ENCODE results near the gene DLL4. TPM values are rescaled to one million over a fixed set of nuclear protein-coding genes. Genes with fewer than 3 reads are reported as not detected.

DLL4 gene
- total and polyA plus RNA-seq, 12 donors, result 0.66 to 15.9 (median 3.9) TPM

- 82 to 95% (median 85%) methylated on average over 4 of the region's 4 CpGs for WGBS, 4 donors
- intact Hi-C loops (cut with DNase I), result no loop called here
- Histone ChIP-seq H3K4me3 (no peak overlapping the region), H3K9me3 (replicated peaks in 1 of 3) (no peaks in the 10 kb centered on the region), H3K27me3 (no peaks in the 10 kb centered on the region), H3K36me3 (replicated peaks in 1 of 2) (peaks cover 0 to 35% of the 10 kb centered on the region in 2 donors), H3K4me1 (replicated peaks in 1 of 2) (no peaks in the 10 kb centered on the region), H3K27ac (no peak overlapping the region)
- TF ChIP-seq POLR2A (IDR thresholded peaks at IDR 0.05) (no peak), CTCF (IDR thresholded peaks at IDR 0.05) (no peak)
- no peak for DNase-seq
These were observed 45.7 kb downstream of the DLL4 start for GRCh38 chr15:40974879-40975278.

GRCh38 chr15:40976819-40977218, 47.7 kb downstream of the DLL4 start:
- intact Hi-C loops (cut with DNase I), result no loop called here
- 74 to 82% (median 79%) methylated on average over 7 of the region's 7 CpGs for WGBS, 4 donors
- H3K36me3 ChIP-seq (replicated peaks in 1 of 2), result peaks cover 0 to 53% of the 10 kb centered on the region in 2 donors
- H3K9me3 ChIP-seq (replicated peaks in 1 of 3), result no peaks in the 10 kb centered on the region
- H3K4me1 ChIP-seq (replicated peaks in 1 of 2), result no peaks in the 10 kb centered on the region
- H3K4me3 ChIP-seq, result no peak overlapping the region
- no peaks in the 10 kb centered on the region for H3K27me3 ChIP-seq
- H3K27ac ChIP-seq, result no peak overlapping the region
- DNase-seq, result no peak
- no peak for TF ChIP-seq CTCF (IDR thresholded peaks at IDR 0.05)
- no peak for TF ChIP-seq POLR2A (IDR thresholded peaks at IDR 0.05)

GRCh38 chr15:40978141-40978540, 49.0 kb downstream of the DLL4 start:
- H3K4me3 ChIP-seq, result no peak overlapping the region
- H3K4me1 ChIP-seq (replicated peaks in 1 of 2), result no peaks in the 10 kb centered on the region
- no peak for TF ChIP-seq CTCF (IDR thresholded peaks at IDR 0.05)
- DNase-seq, result no peak
- no peaks in the 10 kb centered on the region for H3K27me3 ChIP-seq
- no peak overlapping the region for H3K27ac ChIP-seq
- peaks cover 0 to 67% of the 10 kb centered on the region in 2 donors for H3K36me3 ChIP-seq (replicated peaks in 1 of 2)
- WGBS, 4 donors, result 87 to 95% (median 89%) methylated on average over 2 of the region's 2 CpGs
- intact Hi-C loops (cut with DNase I), result no loop called here
- H3K9me3 ChIP-seq (replicated peaks in 1 of 3), result no peaks in the 10 kb centered on the region

GRCh38 chr15:40978562-40978961, 49.4 kb downstream of the DLL4 start:
- intact Hi-C loops (cut with DNase I), result no loop called here
- no peak for DNase-seq
- Histone ChIP-seq H3K9me3 (replicated peaks in 1 of 3) (no peaks in the 10 kb centered on the region), H3K36me3 (replicated peaks in 1 of 2) (peaks cover 0 to 71% of the 10 kb centered on the region in 2 donors), H3K4me3 (no peak overlapping the region), H3K27ac (no peak overlapping the region), H3K4me1 (replicated peaks in 1 of 2) (no peaks in the 10 kb centered on the region), H3K27me3 (no peaks in the 10 kb centered on the region)
- WGBS, 4 donors, result 94 to 100% (median 97%) methylated on average over 4 of the region's 4 CpGs
- no peak for TF ChIP-seq CTCF (IDR thresholded peaks at IDR 0.05)
- no peak for TF ChIP-seq POLR2A (IDR thresholded peaks at IDR 0.05)
